ENCODE results near the gene KLK13.

GRCh38 chr19:51012661-51013190 lies 52.2 kb downstream of the KLK13 start:
- no peak for TF ChIP-seq POLR2A (IDR thresholded peaks at IDR 0.05; ENCODE audit: low read depth, low read length)
- no peak for TF ChIP-seq TAF1 (IDR thresholded peaks at IDR 0.05; ENCODE audit: borderline replicate concordance, low read depth, low read length)

Measured in GM12892 (cell line).